HG02870 (cell line): ENCODE data around the gene DNAJC5.
"Not testable (repeated sequence)": the region's sequence is repeated elsewhere in the genome, so short reads cannot be mapped to it uniquely, and the experiment has no call there.

Experiments used
- ATAC-seq: cut with Tn5 transposase; IDR thresholded peaks from one replicate; pipeline ENCODE4 v1.9.1; 2021; ENCODE audit warnings: mild to moderate bottlenecking, moderate library complexity; ENCODE audit not compliant: unreplicated experiment

DNAJC5 gene

GRCh38 chr20:63894358-63895201 lies at the start of gene DNAJC5:
DNAJC5 (plus strand) TSS chr20:63895126; CDS start chr20:63928346, 33,220 bp downstream.
- peak; percentile 71 for ATAC-seq

GRCh38 chr20:63846128-63846771 lies 48.7 kb upstream of the DNAJC5 start:
- ATAC-seq: no peak

GRCh38 chr20:63846888-63847236 lies 48.1 kb upstream of the DNAJC5 start:
- no peak for ATAC-seq

- no peak for ATAC-seq
These were observed 47.5 kb upstream of the DNAJC5 start for GRCh38 chr20:63847237-63848002.

- ATAC-seq: no peak
These were observed 46.7 kb upstream of the DNAJC5 start for GRCh38 chr20:63848003-63848911.

- peak; percentile 72 for ATAC-seq
These were observed 44.0 kb upstream of the DNAJC5 start for GRCh38 chr20:63850689-63851547.

- ATAC-seq: not testable (repeated sequence)
These were observed 43.4 kb upstream of the DNAJC5 start for GRCh38 chr20:63851548-63851943.

- ATAC-seq: not testable (repeated sequence)
These were observed 41.2 kb upstream of the DNAJC5 start for GRCh38 chr20:63853733-63854068.

- no peak for ATAC-seq
These were observed 40.7 kb upstream of the DNAJC5 start for GRCh38 chr20:63854069-63854765.

GRCh38 chr20:63854766-63855362 lies 40.1 kb upstream of the DNAJC5 start:
- ATAC-seq: no peak

- no peak for ATAC-seq
These were observed 39.4 kb upstream of the DNAJC5 start for GRCh38 chr20:63855363-63856097.

- no peak for ATAC-seq
These were observed 38.8 kb upstream of the DNAJC5 start for GRCh38 chr20:63856098-63856511.

GRCh38 chr20:63857764-63858392 lies 37.0 kb upstream of the DNAJC5 start:
- ATAC-seq: no peak

- no peak for ATAC-seq
These were observed 36.3 kb upstream of the DNAJC5 start for GRCh38 chr20:63858393-63859165.

- no peak for ATAC-seq
These were observed 35.7 kb upstream of the DNAJC5 start for GRCh38 chr20:63859166-63859699.

GRCh38 chr20:63860325-63861051 lies 34.4 kb upstream of the DNAJC5 start:
- ATAC-seq: no peak
